NCI-H1105 (cell line): ENCODE measurements around the gene ZFAND6.
"Not testable (repeated sequence)": the region's sequence is repeated elsewhere in the genome, so short reads cannot be mapped to it uniquely, and the experiment has no call there.

Experiments used
- DNase-seq: peaks from one replicate; lab custom pipeline; 2025; lab: John Stamatoyannopoulos, UW

ZFAND6 gene

GRCh38 chr15:80098341-80098740, 38.9 kb downstream of the ZFAND6 start:
- DNase-seq = no peak

GRCh38 chr15:80099241-80099640, 39.8 kb downstream of the ZFAND6 start:
- no peak for DNase-seq

- DNase-seq = not testable (repeated sequence)
Measured at GRCh38 chr15:80099662-80100061, 40.2 kb downstream of the ZFAND6 start.

GRCh38 chr15:80100247-80100646, 40.8 kb downstream of the ZFAND6 start:
- DNase-seq = no peak

- no peak for DNase-seq
Measured at GRCh38 chr15:80105193-80105592, 45.7 kb downstream of the ZFAND6 start.

GRCh38 chr15:80105595-80105994, 46.1 kb downstream of the ZFAND6 start:
- DNase-seq = no peak

- DNase-seq = no peak
Measured at GRCh38 chr15:80106051-80106450, 46.6 kb downstream of the ZFAND6 start.

- no peak for DNase-seq
Measured at GRCh38 chr15:80107204-80107603, 47.7 kb downstream of the ZFAND6 start.

- no peak for DNase-seq
Measured at GRCh38 chr15:80107774-80108173, 48.3 kb downstream of the ZFAND6 start.

GRCh38 chr15:80109388-80109787, 49.9 kb downstream of the ZFAND6 start:
- no peak for DNase-seq

- DNase-seq = no peak
Measured at GRCh38 chr15:80110920-80111319, 51.4 kb downstream of the ZFAND6 start.

- no peak for DNase-seq
Measured at GRCh38 chr15:80114114-80114513, 54.6 kb downstream of the ZFAND6 start.

GRCh38 chr15:80115021-80115420, 55.5 kb downstream of the ZFAND6 start:
- no peak for DNase-seq

GRCh38 chr15:80118956-80119355, 59.5 kb downstream of the ZFAND6 start:
- no peak for DNase-seq

- DNase-seq = no peak
Measured at GRCh38 chr15:80120636-80121035, 61.2 kb downstream of the ZFAND6 start.

GRCh38 chr15:80121546-80121945, 62.1 kb downstream of the ZFAND6 start:
- DNase-seq = no peak

- no peak for DNase-seq
Measured at GRCh38 chr15:80123034-80123433, 63.6 kb downstream of the ZFAND6 start.

- DNase-seq = not testable (repeated sequence)
Measured at GRCh38 chr15:80127253-80127652, 67.8 kb downstream of the ZFAND6 start.

GRCh38 chr15:80127911-80128310, 68.4 kb downstream of the ZFAND6 start:
- no peak for DNase-seq

GRCh38 chr15:80132382-80132781, 72.9 kb downstream of the ZFAND6 start:
- DNase-seq = no peak

GRCh38 chr15:80136854-80137253, 77.4 kb downstream of the ZFAND6 start:
- no peak for DNase-seq

- no peak for DNase-seq
Measured at GRCh38 chr15:80138961-80139360, 79.5 kb downstream of the ZFAND6 start.

GRCh38 chr15:80140909-80141308, 81.4 kb downstream of the ZFAND6 start:
- no peak for DNase-seq

GRCh38 chr15:80141916-80142598, 82.6 kb downstream of the ZFAND6 start:
- no peak for DNase-seq
